Adrenal gland (tissue), 5 donors: Measurements from ENCODE around the gene IGF2R.

Source experiments
- POLR2A ChIP-seq, 2 donors: fragments of 450-650 bp; IDR thresholded peaks; one replicate each; pipeline ENCODE4 v1.6.1; 2017; ENCODE audit warnings: antibody characterized with exemption in 2 of 2, mild to moderate bottlenecking in 2 of 2, moderate library complexity in 1 of 2
- TF ChIP-seq, protein P1 (sequence below), 6 experiments: fragments of 450-650 bp in 4 of 6; fragments of 200-600 bp in 2 of 6; sonication (generic) in 1 of 6; IDR thresholded peaks; 1 replicate in 5 of 6; 2 replicates in 1 of 6; pipeline versions ENCODE4 v1.5.1 to v1.8.0; 2016 to 2021; ENCODE audit warnings: antibody characterized with exemption in 6 of 6, mild to moderate bottlenecking in 2 of 6, moderate library complexity in 1 of 6
- donor health status: DM: no; HTN: no; CAD: no.

GRCh38 chr6:160034036-160034930, 65.4 kb downstream of the IGF2R start:
- no peak for TF ChIP-seq POLR2A (IDR thresholded peaks at IDR 0.05)
- TF ChIP-seq, protein P1, sequence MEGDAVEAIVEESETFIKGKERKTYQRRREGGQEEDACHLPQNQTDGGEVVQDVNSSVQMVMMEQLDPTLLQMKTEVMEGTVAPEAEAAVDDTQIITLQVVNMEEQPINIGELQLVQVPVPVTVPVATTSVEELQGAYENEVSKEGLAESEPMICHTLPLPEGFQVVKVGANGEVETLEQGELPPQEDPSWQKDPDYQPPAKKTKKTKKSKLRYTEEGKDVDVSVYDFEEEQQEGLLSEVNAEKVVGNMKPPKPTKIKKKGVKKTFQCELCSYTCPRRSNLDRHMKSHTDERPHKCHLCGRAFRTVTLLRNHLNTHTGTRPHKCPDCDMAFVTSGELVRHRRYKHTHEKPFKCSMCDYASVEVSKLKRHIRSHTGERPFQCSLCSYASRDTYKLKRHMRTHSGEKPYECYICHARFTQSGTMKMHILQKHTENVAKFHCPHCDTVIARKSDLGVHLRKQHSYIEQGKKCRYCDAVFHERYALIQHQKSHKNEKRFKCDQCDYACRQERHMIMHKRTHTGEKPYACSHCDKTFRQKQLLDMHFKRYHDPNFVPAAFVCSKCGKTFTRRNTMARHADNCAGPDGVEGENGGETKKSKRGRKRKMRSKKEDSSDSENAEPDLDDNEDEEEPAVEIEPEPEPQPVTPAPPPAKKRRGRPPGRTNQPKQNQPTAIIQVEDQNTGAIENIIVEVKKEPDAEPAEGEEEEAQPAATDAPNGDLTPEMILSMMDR (IDR thresholded peaks at IDR 0.05): no peak
